AG04449 (cell line): ENCODE data around the gene GNPTG.

Experiments
- CTCF ChIA-PET: fragments of 350-600 bp; formaldehyde crosslinking; extraction: SDS; loops from one replicate; lab custom pipeline; 2021; ENCODE audit warnings: antibody characterized with exemption; lab: Yijun Ruan, JAX
- POLR2A ChIA-PET: fragments of 400-600, 350-600 bp; formaldehyde crosslinking; extraction: SDS; loops from one replicate; lab custom pipeline; 2020; ENCODE audit warnings: antibody characterized with exemption, inconsistent platforms; lab: Yijun Ruan, JAX
- DNase-seq: peaks from one replicate; pipeline ENCODE4 v3.0.0-alpha.2; 2010; ENCODE audit warnings: low read depth, low spot score
- H3K4me3 ChIP-seq: 2 replicates; pipeline ENCODE4 v1.5.1; 2011; ENCODE audit warnings: low read depth, mild to moderate bottlenecking, control low read depth, low read length
- TF ChIP-seq, protein P1 (sequence below): IDR thresholded peaks from one replicate; pipeline ENCODE4 v1.5.1; 2011; ENCODE audit warnings: mild to moderate bottlenecking, moderate library complexity, low read length, control low read depth, inconsistent platforms; ENCODE audit not compliant: insufficient read depth; ENCODE audit errors: missing control alignments

GNPTG gene

GRCh38 chr16:1312903-1313302 lies 38.8 kb upstream of the GNPTG start:
- no peak overlapping the region for H3K4me3 ChIP-seq
- ChIA-PET POLR2A (no interaction called here), CTCF (interaction anchor here (7.3 kb wide), 1 partner anchor 12 kb away, joined by 30 read pairs; no protein-coding TSS in a partner anchor)
- no peak for DNase-seq
- TF ChIP-seq, protein P1, sequence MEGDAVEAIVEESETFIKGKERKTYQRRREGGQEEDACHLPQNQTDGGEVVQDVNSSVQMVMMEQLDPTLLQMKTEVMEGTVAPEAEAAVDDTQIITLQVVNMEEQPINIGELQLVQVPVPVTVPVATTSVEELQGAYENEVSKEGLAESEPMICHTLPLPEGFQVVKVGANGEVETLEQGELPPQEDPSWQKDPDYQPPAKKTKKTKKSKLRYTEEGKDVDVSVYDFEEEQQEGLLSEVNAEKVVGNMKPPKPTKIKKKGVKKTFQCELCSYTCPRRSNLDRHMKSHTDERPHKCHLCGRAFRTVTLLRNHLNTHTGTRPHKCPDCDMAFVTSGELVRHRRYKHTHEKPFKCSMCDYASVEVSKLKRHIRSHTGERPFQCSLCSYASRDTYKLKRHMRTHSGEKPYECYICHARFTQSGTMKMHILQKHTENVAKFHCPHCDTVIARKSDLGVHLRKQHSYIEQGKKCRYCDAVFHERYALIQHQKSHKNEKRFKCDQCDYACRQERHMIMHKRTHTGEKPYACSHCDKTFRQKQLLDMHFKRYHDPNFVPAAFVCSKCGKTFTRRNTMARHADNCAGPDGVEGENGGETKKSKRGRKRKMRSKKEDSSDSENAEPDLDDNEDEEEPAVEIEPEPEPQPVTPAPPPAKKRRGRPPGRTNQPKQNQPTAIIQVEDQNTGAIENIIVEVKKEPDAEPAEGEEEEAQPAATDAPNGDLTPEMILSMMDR: no peak

DNA sequence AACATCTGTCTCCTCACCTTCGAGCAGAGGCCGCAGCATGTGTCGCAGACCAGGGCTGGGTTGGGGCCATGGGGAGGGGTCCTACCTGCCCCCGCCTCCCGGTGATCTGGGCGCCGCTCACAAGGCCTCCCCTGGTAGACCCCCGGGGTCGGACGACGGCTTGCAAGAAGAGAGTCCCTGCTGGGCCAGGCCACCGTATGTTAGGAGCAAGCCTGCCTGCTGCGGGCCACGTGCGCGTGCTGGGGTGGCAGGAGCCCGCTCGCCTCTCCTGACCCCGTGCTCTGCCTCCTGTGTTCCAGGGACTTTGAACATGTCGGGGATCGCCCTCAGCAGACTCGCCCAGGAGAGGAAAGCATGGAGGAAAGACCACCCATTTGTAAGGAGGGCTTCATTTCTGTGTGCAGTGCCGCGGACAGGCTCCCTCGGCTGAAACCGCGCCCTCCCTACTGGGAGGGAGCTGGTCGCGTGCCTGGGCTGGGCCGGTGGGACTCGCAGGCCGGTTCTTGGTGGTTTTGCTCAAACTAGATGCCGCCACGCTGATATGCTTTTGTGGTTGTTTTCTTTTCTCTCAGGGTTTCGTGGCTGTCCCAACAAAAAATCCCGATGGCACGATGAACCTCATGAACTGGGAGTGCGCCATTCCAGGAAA lies 37.9 kb upstream of the GNPTG start:
- CTCF ChIA-PET: interaction anchor here (7.3 kb wide), 1 partner anchor 13 kb away, joined by 30 read pairs; no protein-coding TSS in a partner anchor
- no peak for DNase-seq
- no peak overlapping the region for H3K4me3 ChIP-seq
- TF ChIP-seq, protein P1: no peak
- POLR2A ChIA-PET: no interaction called here

DNA sequence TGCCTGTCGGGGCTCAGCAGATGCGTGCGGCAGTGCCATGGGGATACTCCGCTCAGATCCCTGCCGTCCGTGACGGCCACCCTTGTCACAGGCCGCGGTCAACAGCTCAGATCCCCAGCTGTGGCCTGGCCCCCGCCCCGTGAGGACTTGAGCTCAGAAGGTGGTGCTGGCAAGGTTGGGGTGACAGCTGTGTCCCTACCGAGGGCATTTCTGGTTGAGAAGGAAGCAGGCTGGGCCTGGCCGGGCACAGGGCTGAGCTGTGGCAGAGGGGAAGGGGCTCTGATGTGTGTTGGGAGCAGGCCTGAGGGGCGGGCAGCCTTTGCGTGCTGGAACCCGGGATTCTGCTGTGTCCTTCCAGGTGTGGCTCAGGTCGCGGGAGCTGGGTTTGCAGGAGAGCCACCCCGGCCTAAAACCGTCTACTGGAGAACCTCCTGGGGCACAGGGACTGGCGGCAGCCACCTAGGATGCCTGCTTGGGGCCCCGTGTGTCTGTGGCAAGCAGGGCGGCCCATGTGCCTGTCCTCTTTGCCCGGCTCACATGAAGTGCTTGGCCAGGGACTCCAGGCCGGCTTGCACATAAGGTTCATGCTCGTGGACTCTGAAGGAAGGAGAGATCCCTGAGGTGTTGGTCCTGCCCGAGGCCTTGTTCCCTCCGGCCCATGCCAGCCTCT lies 37.2 kb upstream of the GNPTG start:
- CTCF ChIA-PET: interaction anchor here (7.3 kb wide), 1 partner anchor 14 kb away, joined by 30 read pairs; no protein-coding TSS in a partner anchor
- H3K4me3 ChIP-seq: no peak overlapping the region
- DNase-seq: no peak
- POLR2A ChIA-PET: no interaction called here
- TF ChIP-seq, protein P1: no peak

GRCh38 chr16:1315081-1316032 lies 36.4 kb upstream of the GNPTG start:
- TF ChIP-seq, protein P1: no peak
- ChIA-PET POLR2A (no interaction called here), CTCF (interaction anchor here (0.8 to 7.3 kb wide), 2 partner anchors 15 to 34 kb away, joined by 3 to 30 read pairs; no protein-coding TSS in a partner anchor)
- DNase-seq: no peak
- H3K4me3 ChIP-seq: no peak overlapping the region

DNA sequence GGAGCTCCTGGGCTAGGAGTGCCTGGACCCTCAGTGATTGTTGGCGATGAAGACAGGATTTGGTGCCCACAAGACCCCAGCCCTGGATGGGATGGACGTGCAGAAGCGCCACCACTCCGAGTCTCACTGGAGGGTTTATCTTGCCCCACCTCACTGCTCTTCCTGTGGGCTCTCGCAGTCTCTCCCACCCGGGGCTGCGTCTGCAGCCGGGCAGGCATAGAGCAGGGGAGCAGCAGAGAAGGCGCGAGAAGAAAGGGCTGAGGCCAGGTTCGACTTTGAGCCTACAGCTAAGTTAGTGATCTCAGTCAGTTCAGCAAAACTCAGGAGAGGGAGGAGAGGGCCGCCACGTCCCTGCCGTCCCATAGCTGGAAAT lies 35.7 kb upstream of the GNPTG start:
- no peak for DNase-seq
- TF ChIP-seq, protein P1: no peak
- CTCF ChIA-PET: interaction anchor here (0.8 to 7.3 kb wide), 2 partner anchors 16 to 34 kb away, joined by 3 to 30 read pairs; no protein-coding TSS in a partner anchor
- POLR2A ChIA-PET: no interaction called here
- H3K4me3 ChIP-seq: no peak overlapping the region
